B cell (primary cell): ENCODE results near the gene LCE5A. TPM values are rescaled to one million over a fixed set of nuclear protein-coding genes. Genes with fewer than 3 reads are reported as not detected.
A peak's percentile ranks its signal among the peaks of the same experiment; 100 is the strongest.

Source experiments
- ATAC-seq: fragments of 200-7000 bp; cut with Tn5 transposase; one replicate; pipeline ENCODE4 v1.10.0; 2021; ENCODE audit warnings: low read depth, mild to moderate bottlenecking, moderate number of reproducible peaks, moderate library complexity
- CTCF ChIA-PET: fragments of 350-600 bp; sonication (Branson Sonifier 250); formaldehyde crosslinking; loops from one replicate; lab custom pipeline; 2021; ENCODE audit warnings: antibody characterized with exemption, inconsistent platforms; lab: Charles Lee
- POLR2A ChIA-PET: fragments of 350-600 bp; sonication (Branson Sonifier 250); formaldehyde crosslinking; loops from one replicate; lab custom pipeline; 2021; ENCODE audit warnings: antibody characterized with exemption; lab: Charles Lee
- DNase-seq: peaks from one replicate; pipeline ENCODE4 v3.0.0; 2013
- H2AFZ ChIP-seq: 2 replicates; pipeline ENCODE4 v1.6.1; 2012; ENCODE audit warnings: mild to moderate bottlenecking, low read depth, low read length; ENCODE audit not compliant: insufficient read depth, poor library complexity, severe bottlenecking
- H3K27ac ChIP-seq, 2 donors: 1 replicate in 1 of 2; 2 replicates in 1 of 2; pipeline ENCODE4 v1.5.1; 2012 to 2013; ENCODE audit warnings: low read length in 2 of 2, mild to moderate bottlenecking in 2 of 2, moderate library complexity in 1 of 2
- H3K27me3 ChIP-seq, 4 experiments: fragments of 200-600 bp in 1 of 4; sonication (generic) in 1 of 4; replicated peaks in 1 of 4; 1 replicate in 2 of 4; 2 replicates in 2 of 4; pipeline versions ENCODE4 v1.6.1 to v1.7.0; 2013 to 2016; ENCODE audit warnings: low read length in 3 of 4, mild to moderate bottlenecking in 2 of 4, mixed read lengths in 1 of 4, moderate library complexity in 1 of 4; ENCODE audit not compliant: insufficient read depth in 4 of 4, control insufficient read depth in 3 of 4; ENCODE audit errors: control extremely low read depth in 1 of 4
- H3K36me3 ChIP-seq, 2 experiments: replicated peaks in 1 of 2; 1 replicate in 1 of 2; 2 replicates in 1 of 2; pipeline versions ENCODE4 v1.6.1 to v1.7.1; 2013; ENCODE audit warnings: low read length in 1 of 2; ENCODE audit not compliant: insufficient read depth in 2 of 2, control insufficient read depth in 1 of 2; ENCODE audit errors: control extremely low read depth in 1 of 2, extremely low read depth in 1 of 2
- H3K4me1 ChIP-seq, 2 donors: fragments of 200-600 bp in 1 of 2; sonication (generic) in 1 of 2; 1 replicate in 1 of 2; 2 replicates in 1 of 2; pipeline versions ENCODE4 v1.5.1 to v1.6.1; 2013 to 2017; ENCODE audit warnings: low read length in 2 of 2; ENCODE audit not compliant: control insufficient read depth in 2 of 2, insufficient read depth in 2 of 2
- H3K4me2 ChIP-seq: replicated peaks from 2 replicates; pipeline ENCODE3; 2012; ENCODE audit warnings: mild to moderate bottlenecking, low read depth, low read length; ENCODE audit not compliant: poor library complexity, severe bottlenecking
- H3K4me3 ChIP-seq, 5 experiments: fragments of 200-600 bp in 1 of 5; sonication (generic) in 1 of 5; 1 replicate in 3 of 5; 2 replicates in 2 of 5; pipeline versions ENCODE4 v1.5.1 to v1.7.0; 2011 to 2016; ENCODE audit warnings: low read length in 4 of 5, mild to moderate bottlenecking in 4 of 5, low read depth in 2 of 5, control low read depth in 1 of 5, moderate library complexity in 1 of 5; ENCODE audit not compliant: insufficient read depth in 1 of 5; ENCODE audit errors: control extremely low read depth in 1 of 5, extremely low read depth in 1 of 5
- H3K79me2 ChIP-seq: fragments of 200-600 bp; sonication (generic); one replicate; pipeline ENCODE4 v1.6.0; 2016; ENCODE audit warnings: low read length; ENCODE audit not compliant: control insufficient read depth, insufficient read depth
- H3K9ac ChIP-seq: fragments of 200-600 bp; sonication (generic); 2 replicates; pipeline ENCODE4 v1.6.1; 2017; ENCODE audit warnings: mild to moderate bottlenecking, low read length, moderate library complexity
- H3K9me3 ChIP-seq, 3 donors: one replicate each; pipeline versions ENCODE4 v1.6.1 to v1.7.1; 2013; ENCODE audit warnings: low read length in 2 of 3; ENCODE audit not compliant: control insufficient read depth in 2 of 3, insufficient read depth in 1 of 3; ENCODE audit errors: control extremely low read depth in 1 of 3
- H4K20me1 ChIP-seq: 2 replicates; pipeline ENCODE4 v1.6.0; 2012; ENCODE audit warnings: mild to moderate bottlenecking, low read length; ENCODE audit not compliant: insufficient read depth, control insufficient read depth, poor library complexity, severe bottlenecking
- H3K27ac Mint-ChIP-seq: one replicate; pipeline ENCODE4 v1.8.0; 2021; ENCODE audit warnings: mixed read lengths
- H3K27me3 Mint-ChIP-seq: one replicate; pipeline ENCODE4 v1.8.0; 2021; ENCODE audit warnings: mixed read lengths
- H3K4me1 Mint-ChIP-seq: one replicate; pipeline ENCODE4 v1.8.0; 2021; ENCODE audit warnings: mixed read lengths
- H3K4me3 Mint-ChIP-seq: one replicate; pipeline ENCODE4 v1.8.0; 2021; ENCODE audit warnings: mixed read lengths
- H3K9me3 Mint-ChIP-seq: one replicate; pipeline ENCODE4 v1.8.0; 2022; ENCODE audit warnings: mixed read lengths; ENCODE audit not compliant: insufficient read depth
- EZH2 ChIP-seq: IDR thresholded peaks from 2 replicates; pipeline ENCODE4 v1.6.1; 2012; ENCODE audit warnings: borderline replicate concordance, low read depth, mild to moderate bottlenecking, moderate library complexity, low read length; ENCODE audit not compliant: insufficient read depth, poor library complexity, severe bottlenecking
- WGBS: methylation state at CpG from one replicate; pipeline ENCODE4 v1.1.5; 2013; ENCODE audit warnings: missing lambda C conversion rate; ENCODE audit not compliant: insufficient coverage; 5-methylcytosine and 5-hydroxymethylcytosine counted together
- intact Hi-C: fragments of 100-400 bp; cut with micrococcal nuclease; formaldehyde crosslinking; loops from one replicate; pipeline ENCODE4 v1.10.0; 2022
- polyA plus RNA-seq: library from polyadenylated mRNA; depleted of rRNA; stranded (reverse); fragments of >200 nt; gene quantifications from 2 replicates; pipeline ENCODE4 v1.2.3, GENCODE V29; 2012
- total RNA-seq, 2 donors: library from RNA; stranded (reverse); fragments of 120-200 nt in 1 of 2; gene quantifications; 1 replicate in 1 of 2; 2 replicates in 1 of 2; pipeline versions ENCODE4 v1.2.3 to v1.2.4, GENCODE V29; 2013 to 2022
- TF ChIP-seq, protein P1 (sequence below): fragments of 200-600 bp; IDR thresholded peaks from one replicate; pipeline ENCODE4 v1.8.0; 2022; ENCODE audit warnings: antibody characterized with exemption, mild to moderate bottlenecking

LCE5A gene
- total and polyA plus RNA-seq, 2 donors (not counting 1 experiment from before 2014, with no cell fraction given), result not detected

- no peak overlapping the region for H3K4me2 ChIP-seq
- H2AFZ ChIP-seq, result no peak overlapping the region
- peaks cover 6% of the 10 kb centered on the region for H3K27me3 Mint-ChIP-seq
- no peak overlapping the region for H3K27ac Mint-ChIP-seq
- TF ChIP-seq EZH2, result no peak
- TF ChIP-seq, protein P1, sequence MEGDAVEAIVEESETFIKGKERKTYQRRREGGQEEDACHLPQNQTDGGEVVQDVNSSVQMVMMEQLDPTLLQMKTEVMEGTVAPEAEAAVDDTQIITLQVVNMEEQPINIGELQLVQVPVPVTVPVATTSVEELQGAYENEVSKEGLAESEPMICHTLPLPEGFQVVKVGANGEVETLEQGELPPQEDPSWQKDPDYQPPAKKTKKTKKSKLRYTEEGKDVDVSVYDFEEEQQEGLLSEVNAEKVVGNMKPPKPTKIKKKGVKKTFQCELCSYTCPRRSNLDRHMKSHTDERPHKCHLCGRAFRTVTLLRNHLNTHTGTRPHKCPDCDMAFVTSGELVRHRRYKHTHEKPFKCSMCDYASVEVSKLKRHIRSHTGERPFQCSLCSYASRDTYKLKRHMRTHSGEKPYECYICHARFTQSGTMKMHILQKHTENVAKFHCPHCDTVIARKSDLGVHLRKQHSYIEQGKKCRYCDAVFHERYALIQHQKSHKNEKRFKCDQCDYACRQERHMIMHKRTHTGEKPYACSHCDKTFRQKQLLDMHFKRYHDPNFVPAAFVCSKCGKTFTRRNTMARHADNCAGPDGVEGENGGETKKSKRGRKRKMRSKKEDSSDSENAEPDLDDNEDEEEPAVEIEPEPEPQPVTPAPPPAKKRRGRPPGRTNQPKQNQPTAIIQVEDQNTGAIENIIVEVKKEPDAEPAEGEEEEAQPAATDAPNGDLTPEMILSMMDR, result peak; percentile 24
- no peaks in the 10 kb centered on the region for H4K20me1 ChIP-seq
- H3K27me3 ChIP-seq, result peaks cover 0 to 6% (median 0%) of the 10 kb centered on the region in 4 experiments
- no peak overlapping the region for H3K4me3 ChIP-seq
- no peak overlapping the region for H3K4me3 Mint-ChIP-seq
- no peaks in the 10 kb centered on the region for H3K79me2 ChIP-seq
- intact Hi-C loops, result no loop called here
- POLR2A ChIA-PET, result no interaction called here
- peaks cover 0 to 3% of the 10 kb centered on the region in 2 donors for H3K4me1 ChIP-seq
- 34% methylated on average over 3 of the region's 10 CpGs for WGBS
- DNase-seq (peak; percentile 33), ATAC-seq (no peak)
- H3K9me3 Mint-ChIP-seq, result peaks cover 16% of the 10 kb centered on the region
- peaks cover 0 to 30% (median 23%) of the 10 kb centered on the region in 3 donors for H3K9me3 ChIP-seq
- H3K9ac ChIP-seq, result no peak overlapping the region
- peaks cover 4% of the 10 kb centered on the region for H3K4me1 Mint-ChIP-seq
- CTCF ChIA-PET, result interaction anchor here (1.1 kb wide), 1 partner anchor 20 kb away, joined by 3 read pairs; no protein-coding TSS in a partner anchor
- no peaks in the 10 kb centered on the region for H3K36me3 ChIP-seq
- no peak overlapping the region for H3K27ac ChIP-seq
Measured at GRCh38 chr1:152479792-152480595, 30.6 kb upstream of the LCE5A start.
